Neural cell (in vitro differentiated cells): ENCODE measurements around the gene KDM1A. TPM values are rescaled to one million over a fixed set of nuclear protein-coding genes. Genes with fewer than 3 reads are reported as not detected.
"Not testable (repeated sequence)": the region's sequence is repeated elsewhere in the genome, so short reads cannot be mapped to it uniquely, and the experiment has no call there.

Experiments
- H2AFZ ChIP-seq: fragments of 200-600, 300-800 bp; sonication (generic), shearing (Covaris generic); 2 replicates; pipeline ENCODE4 v1.6.0; 2014; ENCODE audit warnings: low read depth, mild to moderate bottlenecking, antibody characterized with exemption, low read length, moderate library complexity
- H3F3A ChIP-seq: fragments of 200-600 bp; shearing (Covaris generic); 2 replicates; pipeline ENCODE4 v1.6.1; 2016; ENCODE audit warnings: mild to moderate bottlenecking, moderate library complexity, mixed read lengths, antibody characterized with exemption, low read length; ENCODE audit not compliant: insufficient read depth, poor library complexity, severe bottlenecking
- H3K27ac ChIP-seq: fragments of 200-600, 300-800 bp; sonication (generic), shearing (Covaris generic); 2 replicates; pipeline ENCODE4 v1.5.1; 2014; ENCODE audit warnings: mild to moderate bottlenecking, low read length, moderate library complexity
- H3K27me3 ChIP-seq: fragments of 300-800, 200-600 bp; sonication (generic), shearing (Covaris generic); 2 replicates; pipeline ENCODE4 v1.6.0; 2014; ENCODE audit warnings: mild to moderate bottlenecking, low read depth, low read length, moderate library complexity; ENCODE audit not compliant: insufficient read depth
- H3K36me3 ChIP-seq: fragments of 300-800, 200-600 bp; sonication (generic), shearing (Covaris generic); 2 replicates; pipeline ENCODE4 v1.5.1; 2014; ENCODE audit warnings: mild to moderate bottlenecking, antibody characterized with exemption, low read length, moderate library complexity; ENCODE audit not compliant: insufficient read depth
- H3K4me2 ChIP-seq: fragments of 300-800, 200-600 bp; sonication (generic), shearing (Covaris generic); 2 replicates; pipeline ENCODE4 v1.6.0; 2014; ENCODE audit warnings: mild to moderate bottlenecking, low read length
- H3K4me3 ChIP-seq: fragments of 300-800, 200-600 bp; sonication (generic), shearing (Covaris generic); 2 replicates; pipeline ENCODE4 v1.5.1; 2014; ENCODE audit warnings: mild to moderate bottlenecking, low read length, moderate library complexity
- H3K79me2 ChIP-seq: fragments of 200-600 bp; shearing (Covaris generic); replicated peaks from 2 replicates; pipeline ENCODE4 v1.6.0; 2014; ENCODE audit warnings: mild to moderate bottlenecking, low read length, moderate library complexity; ENCODE audit not compliant: insufficient read depth
- H3K9ac ChIP-seq: fragments of 300-800, 200-600 bp; sonication (generic), shearing (Covaris generic); 2 replicates; pipeline ENCODE4 v1.6.1; 2016; ENCODE audit warnings: mild to moderate bottlenecking, low read length, mixed read lengths
- H3K9me2 ChIP-seq: fragments of 200-600 bp; shearing (Covaris generic); 2 replicates; pipeline ENCODE4 v1.6.1; 2016; ENCODE audit warnings: mild to moderate bottlenecking, low read length, mixed read lengths; ENCODE audit not compliant: insufficient read depth
- H3K9me3 ChIP-seq: fragments of 200-600, 300-800 bp; sonication (generic), shearing (Covaris generic); 2 replicates; pipeline ENCODE4 v1.6.1; 2016; ENCODE audit warnings: mild to moderate bottlenecking, mixed run types, low read length, moderate library complexity, mixed read lengths
- H4K20me1 ChIP-seq: fragments of 200-600 bp; shearing (Covaris generic); 2 replicates; pipeline ENCODE4 v1.6.1; 2016; ENCODE audit warnings: mild to moderate bottlenecking, mixed run types; ENCODE audit not compliant: insufficient read depth
- CTCF ChIP-seq: fragments of 450-650 bp; IDR thresholded peaks from 2 replicates; pipeline ENCODE4 v1.5.1; 2014; ENCODE audit warnings: antibody characterized with exemption, mild to moderate bottlenecking, moderate library complexity; ENCODE audit not compliant: poor library complexity, severe bottlenecking
- EP300 ChIP-seq: fragments of 450-650 bp; conservative IDR thresholded peaks from 2 replicates; pipeline ENCODE4 v1.6.1; 2014; ENCODE audit warnings: antibody characterized with exemption, mild to moderate bottlenecking, moderate library complexity; ENCODE audit not compliant: poor library complexity, severe bottlenecking
- EZH2 ChIP-seq: fragments of 200-600, 300-800 bp; shearing (Covaris generic), sonication (generic); IDR thresholded peaks from 2 replicates; pipeline ENCODE4 v1.6.1; 2014; ENCODE audit warnings: antibody characterized with exemption, low read length, borderline replicate concordance, mild to moderate bottlenecking; ENCODE audit not compliant: insufficient read depth, poor library complexity, severe bottlenecking
- MXI1 ChIP-seq: fragments of 450-650 bp; conservative IDR thresholded peaks from 2 replicates; pipeline ENCODE4 v1.6.1; 2014; ENCODE audit warnings: antibody characterized with exemption, mild to moderate bottlenecking; ENCODE audit not compliant: poor library complexity, severe bottlenecking
- POLR2AphosphoS5 ChIP-seq: IDR thresholded peaks from 2 replicates; pipeline ENCODE4 v1.6.1; 2012
- RAD21 ChIP-seq: fragments of 450-650 bp; conservative IDR thresholded peaks from 2 replicates; pipeline ENCODE4 v1.6.1; 2014; ENCODE audit warnings: antibody characterized with exemption, mild to moderate bottlenecking, moderate library complexity
- REST ChIP-seq: IDR thresholded peaks from 2 replicates; pipeline ENCODE4 v1.6.1; 2012; ENCODE audit warnings: borderline replicate concordance
- SMC3 ChIP-seq: fragments of 450-650 bp; conservative IDR thresholded peaks from 2 replicates; pipeline ENCODE4 v1.6.1; 2014; ENCODE audit warnings: antibody characterized with exemption, mild to moderate bottlenecking, moderate library complexity; ENCODE audit not compliant: poor library complexity
- TAF1 ChIP-seq: IDR thresholded peaks from 2 replicates; pipeline ENCODE4 v1.6.1; 2012; ENCODE audit warnings: low read depth
- polyA plus RNA-seq: library from polyadenylated mRNA; depleted of rRNA; stranded (reverse); fragments of >200 nt; gene quantifications from 2 replicates; pipeline ENCODE4 v1.2.3, GENCODE V29; 2014

KDM1A gene
- polyA plus RNA-seq, 1 donor from 2014 or later: 276 TPM

- H3K9me2 ChIP-seq: no peaks in the 10 kb centered on the region
- no peaks in the 10 kb centered on the region for H3F3A ChIP-seq
- no peaks in the 10 kb centered on the region for H4K20me1 ChIP-seq
- no peak overlapping the region for H3K4me3 ChIP-seq
- no peak overlapping the region for H3K9ac ChIP-seq
- H3K4me2 ChIP-seq: no peak overlapping the region
- H3K27me3 ChIP-seq: no peaks in the 10 kb centered on the region
- no peak overlapping the region for H2AFZ ChIP-seq
- H3K79me2 ChIP-seq: no peaks in the 10 kb centered on the region
- no peaks in the 10 kb centered on the region for H3K9me3 ChIP-seq
- no peak overlapping the region for H3K27ac ChIP-seq
- H3K36me3 ChIP-seq: no peaks in the 10 kb centered on the region
- no peak for TF ChIP-seq POLR2AphosphoS5
- TF ChIP-seq MXI1: no peak
- TF ChIP-seq EP300: no peak
- no peak for TF ChIP-seq REST
- TF ChIP-seq CTCF: peak; percentile 85
- peak; percentile 84 for TF ChIP-seq SMC3
- TF ChIP-seq EZH2: no peak
- no peak for TF ChIP-seq TAF1
- peak; percentile 88 for TF ChIP-seq RAD21
Measured at GRCh38 chr1:22976461-22977243, 42.6 kb upstream of the KDM1A start.

- Histone ChIP-seq H3K9me2 (no peaks in the 10 kb centered on the region), H3F3A (no peaks in the 10 kb centered on the region), H3K36me3 (no peaks in the 10 kb centered on the region), H3K79me2 (no peaks in the 10 kb centered on the region), H3K9ac (no peak overlapping the region), H3K4me2 (no peak overlapping the region), H3K4me3 (no peak overlapping the region), H3K27me3 (no peaks in the 10 kb centered on the region), H3K9me3 (no peaks in the 10 kb centered on the region), H4K20me1 (no peaks in the 10 kb centered on the region), H2AFZ (no peak overlapping the region), H3K27ac (no peak overlapping the region)
- TF ChIP-seq EZH2 (no peak), MXI1 (no peak), CTCF (no peak), RAD21 (no peak), SMC3 (no peak), POLR2AphosphoS5 (no peak), EP300 (no peak), REST (no peak)
Measured at GRCh38 chr1:22978299-22978698, 41.0 kb upstream of the KDM1A start.

- not testable (repeated sequence) for H4K20me1 ChIP-seq, H3K27ac ChIP-seq, H3K9me2 ChIP-seq, H3F3A ChIP-seq, H3K27me3 ChIP-seq, H3K36me3 ChIP-seq, H3K79me2 ChIP-seq, H3K4me2 ChIP-seq, H3K9me3 ChIP-seq, H3K4me3 ChIP-seq, H3K9ac ChIP-seq, H2AFZ ChIP-seq
Measured at GRCh38 chr1:22980471-22980790, 38.8 kb upstream of the KDM1A start.
